ENCODE measurements around the gene ACIN1. TPM values are rescaled to one million over a fixed set of nuclear protein-coding genes. Genes with fewer than 3 reads are reported as not detected.
A peak's percentile ranks its signal among the peaks of the same experiment; 100 is the strongest.

The ACIN1 gene
- total and polyA plus RNA-seq, 2 of the 13 experiments (the other 11 are each of a cell fraction or from before 2014, with no cell fraction given): 165 to 183 TPM

- TF ChIP-seq HOMEZ (CRISPR knock-in tag; IDR thresholded peaks at IDR 0.05; ENCODE audit: low read depth) (no peak), ZC3H4 (CRISPR knock-in tag; IDR thresholded peaks at IDR 0.05; ENCODE audit: borderline replicate concordance) (no peak; the same call in 1 of the 2 replicates), RCOR2 (CRISPR knock-in tag; IDR thresholded peaks at IDR 0.05) (no peak), BCL3 (CRISPR knock-in tag; IDR thresholded peaks at IDR 0.05) (0 out of 2 replicates have a peak, but pooled peaks have one; percentile 32), GLMP (CRISPR knock-in tag; IDR thresholded peaks at IDR 0.05; ENCODE audit: borderline replicate concordance) (no peak), MTF1 (CRISPR knock-in tag; IDR thresholded peaks at IDR 0.05) (no peak), ZNF468 (CRISPR knock-in tag; IDR thresholded peaks at IDR 0.05) (no peak), JUN (CRISPR knock-in tag; IDR thresholded peaks at IDR 0.05) (no peak), ZNF335 (CRISPR knock-in tag; IDR thresholded peaks at IDR 0.05) (no peak), ZNF598 (CRISPR knock-in tag; IDR thresholded peaks at IDR 0.05; ENCODE audit: borderline replicate concordance) (0 out of 2 replicates have a peak, but pooled peaks have one; percentile 48), MED1 (CRISPR knock-in tag; IDR thresholded peaks at IDR 0.05) (no peak), ARID3A (IDR thresholded peaks at IDR 0.05; ENCODE audit: low read depth, low read length) (no peak), ZEB1 (IDR thresholded peaks at IDR 0.05; ENCODE audit: insufficient replicate concordance, low read depth) (no peak), IKZF5 (CRISPR knock-in tag; IDR thresholded peaks at IDR 0.05) (no peak), ZFYVE20 (CRISPR knock-in tag; IDR thresholded peaks at IDR 0.05; ENCODE audit: borderline replicate concordance, low read depth) (no peak), RFXANK (CRISPR knock-in tag; IDR thresholded peaks at IDR 0.05) (peak; percentile 51; the same call in 1 of the 2 replicates), ZNF891 (CRISPR knock-in tag; IDR thresholded peaks at IDR 0.05) (no peak), TARDBP (CRISPR knock-in tag; IDR thresholded peaks at IDR 0.05) (no peak; the same call in 1 of the 2 replicates), RARG (CRISPR knock-in tag; IDR thresholded peaks at IDR 0.05; ENCODE audit: low read depth) (no peak), IKZF1 (IDR thresholded peaks at IDR 0.05) (no peak), SSRP1 (CRISPR knock-in tag; IDR thresholded peaks at IDR 0.05) (0 out of 2 replicates have a peak, but pooled peaks have one; percentile 54), ZNF253 (CRISPR knock-in tag; IDR thresholded peaks at IDR 0.05; ENCODE audit: borderline replicate concordance) (0 out of 2 replicates have a peak, but pooled peaks have one; percentile 11), ZNF788 (CRISPR knock-in tag; IDR thresholded peaks at IDR 0.05; ENCODE audit: borderline replicate concordance) (no peak)
Measured at GRCh38 chr14:23091294-23092225, 3.4 kb downstream of the ACIN1 start (continued).

Data from HepG2 (cell line).